ENCODE measurements around the gene OLFML2B.
A peak's percentile ranks its signal among the peaks of the same experiment; 100 is the strongest.
"Not testable (repeated sequence)": the region's sequence is repeated elsewhere in the genome, so short reads cannot be mapped to it uniquely, and the experiment has no call there.

Gene OLFML2B

DNA sequence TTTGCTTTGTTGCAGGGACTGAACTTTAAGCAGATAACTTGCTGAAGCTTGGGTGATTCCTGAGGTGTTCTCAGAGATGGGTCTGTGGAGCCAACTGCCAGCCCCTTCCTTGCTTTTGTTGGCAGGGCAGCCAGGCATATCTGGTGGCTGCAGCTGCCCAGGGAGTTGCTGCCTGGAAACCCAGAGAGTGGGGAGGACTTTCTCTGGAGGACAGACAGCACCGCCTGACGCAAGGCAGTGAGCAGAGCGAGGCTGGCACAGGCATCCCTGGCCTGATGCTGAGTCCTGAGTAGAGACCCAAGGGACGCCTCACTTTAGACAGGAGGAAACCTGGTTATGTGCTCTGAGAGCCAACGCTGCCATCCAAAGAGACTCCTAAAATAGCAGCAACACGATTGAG lies 9.8 kb upstream of the OLFML2B start:
- no peak for DNase-seq

DNA sequence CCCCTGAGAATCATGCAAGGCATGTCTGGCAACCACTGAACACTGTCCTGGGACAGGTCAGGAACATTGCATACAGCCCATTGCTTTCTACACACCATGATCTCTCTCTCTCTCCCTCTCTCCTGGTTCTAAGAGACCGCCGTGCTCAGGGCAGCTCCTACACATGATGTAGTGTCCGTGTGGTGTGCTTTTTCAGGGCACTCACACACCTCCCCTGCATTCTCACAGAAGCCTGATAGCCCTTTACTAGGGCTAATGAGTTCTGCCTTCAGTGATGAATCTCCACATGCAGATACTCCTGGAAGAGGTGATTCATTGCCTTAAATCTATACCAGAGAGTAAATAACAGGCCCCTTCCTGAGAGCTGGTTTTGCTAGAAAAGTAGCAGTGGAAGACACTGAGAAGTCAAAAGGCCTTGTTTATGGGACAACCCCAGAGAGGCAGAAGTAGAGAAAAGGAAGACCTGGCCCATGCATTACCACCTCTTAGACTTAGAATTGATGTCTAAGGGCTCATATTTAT lies 7.2 kb upstream of the OLFML2B start:
- DNase-seq, result no peak

DNA sequence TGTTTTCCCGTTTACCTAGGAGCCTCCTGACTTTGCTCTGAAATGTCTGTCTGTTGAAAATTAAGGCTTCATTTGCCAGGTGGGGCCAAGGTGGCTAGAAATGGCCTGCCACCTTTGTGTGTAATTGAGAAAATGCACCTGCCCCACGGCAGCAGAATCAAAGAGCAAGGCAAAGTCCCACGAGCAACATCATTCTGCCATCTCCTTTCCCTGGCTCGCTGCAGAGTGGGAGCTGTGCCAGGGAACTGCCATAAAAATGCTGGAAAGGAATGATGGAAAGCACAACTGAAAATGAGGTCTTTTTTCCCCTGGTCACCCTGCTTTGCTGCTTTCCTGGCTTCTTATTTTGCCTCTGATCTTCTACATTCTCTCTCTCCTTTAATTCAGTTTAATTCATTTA lies 5.5 kb upstream of the OLFML2B start:
- no peak for DNase-seq

DNA sequence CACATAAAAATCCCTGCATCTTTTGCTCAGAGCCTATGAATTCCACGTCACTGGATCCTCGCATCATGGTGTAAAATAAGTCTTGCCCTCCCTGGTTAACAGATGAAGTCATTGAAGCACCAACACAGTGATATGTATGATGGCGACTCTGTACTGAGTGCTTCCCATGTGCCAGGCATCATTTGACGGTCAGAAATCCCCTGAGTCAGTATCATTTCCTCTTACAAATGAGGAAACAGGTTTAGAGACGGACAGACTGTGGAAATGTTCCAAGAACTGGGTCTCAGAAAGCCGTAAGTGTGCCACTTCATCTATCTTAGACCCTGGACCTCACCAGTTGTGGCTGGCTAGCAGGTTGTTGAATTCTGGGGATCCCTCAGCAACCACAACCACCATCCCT lies 5.1 kb upstream of the OLFML2B start:
- DNase-seq, result no peak

DNA sequence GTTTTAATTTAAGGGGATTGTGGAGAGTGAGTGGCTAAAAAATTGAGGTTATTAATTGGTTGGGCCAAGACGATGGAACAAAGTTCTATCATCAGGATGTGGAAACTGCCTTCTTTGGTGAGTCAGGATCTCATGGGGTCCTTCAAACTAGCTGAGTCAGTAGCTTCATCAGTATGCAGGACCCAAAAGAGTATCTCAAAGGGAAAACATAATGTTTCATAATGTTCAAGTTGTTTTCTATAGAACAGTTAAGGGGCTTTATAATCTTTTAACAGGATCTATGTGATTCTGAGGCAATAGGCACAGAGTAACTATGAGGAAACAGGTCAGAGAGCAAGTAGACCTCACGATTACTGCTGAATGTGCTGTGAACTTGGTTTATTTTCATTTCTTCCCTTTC lies 3.2 kb upstream of the OLFML2B start:
- no peak for DNase-seq

DNA sequence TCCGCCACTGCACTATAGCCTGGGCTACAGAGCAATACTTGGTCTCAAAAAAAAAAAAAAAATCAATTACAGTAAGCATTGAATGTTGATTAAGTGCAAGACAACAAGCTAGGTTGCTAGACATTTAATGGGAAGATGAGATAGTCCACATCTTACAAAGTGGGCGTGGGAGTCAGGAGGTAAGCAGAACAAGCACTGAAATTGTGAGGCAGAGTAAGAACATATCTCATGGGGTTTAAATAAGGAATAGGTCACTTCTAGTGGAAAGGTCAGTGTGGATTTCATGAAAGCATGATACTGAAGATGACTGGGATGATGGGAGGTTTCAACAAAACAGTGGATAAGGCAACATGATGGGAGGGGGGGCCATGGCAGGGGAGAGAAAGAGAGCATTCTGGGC lies 1.9 kb upstream of the OLFML2B start:
- DNase-seq, result no peak

DNA sequence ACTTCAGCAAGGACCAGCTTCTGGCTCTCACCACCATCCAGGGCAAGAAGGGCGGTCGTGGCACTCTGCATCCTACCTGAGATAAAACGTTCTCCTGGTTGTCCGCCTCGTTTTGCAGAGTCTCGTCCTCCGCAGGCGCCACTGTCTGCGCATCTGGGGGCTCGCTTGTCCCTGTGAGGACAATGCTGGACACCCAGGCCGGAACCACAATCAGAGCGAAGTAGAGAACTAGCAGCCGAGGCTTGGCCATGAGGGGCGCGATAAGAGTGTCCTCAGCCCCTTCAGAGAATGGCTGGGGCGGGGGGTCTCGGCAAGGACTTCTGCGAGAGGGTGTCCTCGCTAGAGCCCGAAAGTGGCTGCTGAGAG lies 505 bp downstream of the OLFML2B start:
- no peak for DNase-seq

DNA sequence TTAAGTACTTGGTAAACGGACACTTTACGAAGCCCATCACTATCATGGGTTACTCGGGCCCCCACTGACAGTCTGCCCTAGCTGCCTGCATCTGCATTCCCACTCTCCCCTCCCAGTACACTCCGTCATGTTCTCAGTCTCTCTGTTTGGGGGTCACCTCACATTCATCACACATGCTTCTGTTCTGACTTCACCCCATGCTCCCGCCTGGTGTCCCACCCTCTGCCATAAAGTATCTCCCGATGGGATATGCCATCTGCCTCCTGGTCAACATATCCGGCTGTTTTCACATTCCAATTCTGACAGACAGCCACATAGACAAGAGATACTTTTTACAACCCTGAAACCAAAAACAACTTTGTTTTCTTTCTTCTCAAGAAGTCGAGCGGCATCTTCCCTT lies 1.0 kb downstream of the OLFML2B start:
- DNase-seq, result no peak

DNA sequence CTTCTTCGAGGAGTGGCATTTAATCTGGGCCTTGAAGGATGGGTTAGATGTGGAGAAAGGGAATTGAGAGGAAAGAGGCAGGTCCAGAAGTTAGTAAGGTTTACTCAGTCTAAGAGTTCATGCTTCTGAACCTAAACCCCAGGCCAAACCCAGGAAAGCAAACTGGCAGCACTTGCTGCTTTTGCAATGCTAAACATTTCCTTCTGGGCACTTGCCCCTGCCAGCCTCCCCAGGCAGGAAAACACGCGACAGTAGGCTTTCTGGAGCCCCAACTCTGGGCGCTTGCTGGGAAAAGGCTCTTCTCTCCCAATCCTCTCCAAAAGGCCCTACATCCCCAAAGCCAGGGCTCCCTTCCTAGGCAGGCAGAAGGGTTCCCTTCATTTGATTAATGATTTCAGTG lies 2.5 kb downstream of the OLFML2B start:
- no peak for DNase-seq

DNA sequence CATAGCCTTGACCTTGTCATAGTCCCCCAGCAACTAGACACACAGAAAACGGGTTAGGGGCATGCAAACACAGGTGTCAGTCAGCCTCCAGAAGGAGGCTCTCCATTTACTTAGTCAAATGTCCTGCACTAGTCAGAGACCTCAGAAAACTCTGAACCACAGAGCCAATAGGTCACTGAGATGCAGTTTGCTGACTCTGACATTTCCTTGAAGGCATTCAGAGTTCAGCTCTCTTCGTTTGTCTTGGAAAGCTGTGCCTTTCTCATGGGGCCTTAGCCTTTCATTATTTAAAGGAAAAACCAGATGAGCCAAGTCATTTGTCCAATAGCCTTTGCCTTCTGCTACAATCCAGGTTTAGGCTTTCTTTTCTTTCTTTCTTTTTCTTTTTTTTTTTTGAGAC lies 3.5 kb downstream of the OLFML2B start:
- no peak for DNase-seq

DNA sequence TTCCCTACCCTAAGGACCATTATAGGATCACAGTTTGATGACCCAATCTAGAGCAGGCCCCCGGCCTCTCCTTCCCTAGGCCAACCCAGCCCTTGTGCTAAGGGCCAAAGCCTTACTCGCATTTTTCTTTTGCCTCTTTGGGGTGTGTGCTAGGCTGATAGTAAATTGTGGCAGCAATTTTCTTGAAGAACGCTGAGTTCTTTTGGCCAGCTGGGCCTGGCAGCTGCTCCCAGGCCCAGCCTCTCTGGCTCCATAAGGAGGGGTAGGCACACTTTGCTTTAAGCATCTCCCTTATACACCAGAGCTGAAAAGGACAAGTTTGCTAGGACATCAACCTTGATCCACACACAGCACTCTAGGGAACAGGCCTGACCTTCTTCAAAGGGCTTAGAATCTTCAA lies 4.2 kb downstream of the OLFML2B start:
- no peak for DNase-seq

DNA sequence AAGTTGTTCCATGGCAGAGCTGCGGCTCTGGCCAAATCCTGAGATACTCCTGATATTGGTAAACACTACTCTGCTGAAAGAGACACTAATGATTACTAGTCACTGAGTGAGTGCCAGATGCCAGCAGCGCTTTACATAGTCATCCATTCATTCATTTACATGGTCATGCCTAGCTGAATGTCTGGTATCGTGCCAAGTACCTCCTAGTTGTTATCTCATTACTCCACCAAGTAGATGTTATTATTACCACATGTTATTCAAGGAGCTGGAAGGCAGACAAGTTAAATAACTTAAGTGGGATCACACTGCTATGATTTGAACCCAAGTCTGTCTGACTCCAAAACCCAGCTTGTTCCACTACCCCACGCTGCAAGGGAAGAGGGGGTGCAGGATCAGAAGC lies 4.7 kb downstream of the OLFML2B start:
- peak; percentile 17 for DNase-seq

DNA sequence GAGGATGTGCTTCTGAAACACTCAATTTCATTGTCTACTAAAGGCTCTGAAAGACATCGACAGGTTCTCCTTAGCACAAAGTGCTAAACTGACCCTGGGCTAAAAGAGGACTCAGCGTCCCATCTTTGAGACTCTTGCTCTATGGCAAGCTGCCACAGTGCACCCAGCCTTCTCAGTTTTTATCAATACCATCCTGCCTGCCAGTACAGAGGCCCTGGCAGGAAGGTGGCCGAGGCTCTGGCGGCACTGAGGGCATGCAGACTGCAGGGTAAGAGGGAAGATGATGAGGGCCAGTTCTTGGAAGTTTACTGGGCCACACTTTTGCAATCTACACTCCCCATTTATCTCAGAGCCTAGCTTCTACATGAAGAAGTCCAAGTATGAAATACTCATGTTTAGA lies 5.3 kb downstream of the OLFML2B start:
- DNase-seq, result no peak

DNA sequence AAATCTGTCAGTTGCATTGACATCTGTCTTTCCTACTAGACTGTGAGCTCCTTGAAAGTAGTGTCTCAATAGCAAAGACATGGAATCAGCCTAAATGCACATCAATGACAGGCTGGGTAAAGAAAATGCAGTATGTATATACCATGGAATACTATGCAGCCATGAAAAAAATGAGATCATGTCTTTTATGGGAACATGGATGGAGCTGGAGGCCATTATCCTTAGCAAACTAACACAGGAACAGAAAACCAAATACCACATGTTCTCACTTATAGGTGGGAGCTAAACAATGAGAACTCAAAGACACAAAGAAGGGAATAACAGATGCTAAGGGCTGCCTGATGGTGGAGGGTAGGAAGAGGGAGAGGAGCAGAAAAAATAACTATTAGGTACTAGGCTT lies 5.9 kb downstream of the OLFML2B start:
- DNase-seq, result not testable (repeated sequence)

DNA sequence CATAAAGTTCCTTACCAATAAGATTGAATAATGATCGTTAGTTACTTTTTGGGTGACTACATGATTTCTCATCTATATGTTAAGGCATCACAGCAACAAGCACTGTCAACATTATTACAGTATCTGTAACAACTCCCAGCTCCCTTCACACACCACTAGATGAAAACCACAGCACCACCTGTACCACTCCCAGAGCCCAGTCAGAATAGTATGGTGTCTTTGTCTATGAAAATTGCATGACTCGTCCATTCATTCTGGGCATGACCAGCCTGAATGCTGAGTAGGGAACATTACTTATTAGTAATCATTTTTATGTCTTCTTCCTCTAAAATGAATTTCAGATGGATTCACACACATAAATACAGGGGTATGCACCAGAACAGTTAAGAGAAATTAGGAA lies 7.0 kb downstream of the OLFML2B start:
- DNase-seq, result no peak

DNA sequence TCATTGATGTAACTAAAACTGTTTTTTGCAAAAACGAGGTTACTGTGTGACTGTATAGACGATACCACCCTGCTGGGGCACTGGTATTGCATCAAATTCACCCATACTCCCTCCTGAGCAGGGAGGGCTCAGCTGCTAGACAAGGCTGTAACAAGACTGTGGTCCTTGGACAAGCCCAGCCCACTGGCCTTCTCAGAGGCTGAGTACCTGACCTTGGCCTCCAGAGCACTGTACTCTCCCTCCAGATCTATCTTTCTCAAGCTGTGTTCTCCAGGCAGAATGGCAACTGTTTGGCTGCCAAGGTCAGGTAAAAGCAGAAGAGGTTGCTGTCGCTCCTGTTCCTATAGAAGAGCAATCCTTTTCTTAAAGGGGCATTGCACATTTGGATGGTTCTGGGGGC lies 8.5 kb downstream of the OLFML2B start:
- no peak for DNase-seq

DNA sequence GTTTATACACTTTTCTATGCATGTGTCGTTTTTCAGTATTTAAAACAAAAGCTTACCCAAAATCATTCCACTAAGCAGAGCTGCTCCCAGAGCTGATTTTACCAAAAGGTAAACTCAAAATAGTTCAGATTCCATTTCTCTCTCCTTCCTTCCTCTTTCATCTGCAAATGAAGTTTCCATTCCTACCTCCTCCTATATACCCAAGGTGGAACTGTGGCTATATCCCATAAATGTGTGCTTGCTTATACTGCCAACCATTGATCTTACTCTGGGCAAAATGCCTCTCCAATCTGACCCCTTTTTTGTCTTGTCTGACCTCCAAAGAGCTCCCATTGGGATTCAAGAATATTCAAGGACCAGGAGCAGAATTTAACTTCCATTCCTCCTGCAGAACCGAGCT lies 9.5 kb downstream of the OLFML2B start:
- no peak for DNase-seq

DNA sequence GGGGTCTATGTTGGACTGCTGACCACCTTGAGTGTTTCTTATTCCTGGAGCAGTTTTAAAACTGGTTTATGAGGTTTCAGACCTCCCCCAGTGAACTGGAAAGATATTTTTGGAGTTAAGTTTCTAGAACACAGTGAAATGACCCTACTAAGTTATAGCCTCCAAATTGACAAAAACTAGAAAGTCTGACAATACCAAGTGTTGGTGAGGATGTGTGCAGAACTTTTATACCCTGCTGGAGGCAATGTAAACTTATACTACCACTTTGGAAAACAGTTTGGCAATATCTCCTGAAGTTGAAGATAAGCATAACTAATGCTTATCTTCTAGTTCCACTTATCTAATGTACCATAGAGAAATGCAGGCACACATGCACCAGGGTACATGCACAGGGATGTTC lies 10.4 kb downstream of the OLFML2B start:
- DNase-seq, result no peak

DNA sequence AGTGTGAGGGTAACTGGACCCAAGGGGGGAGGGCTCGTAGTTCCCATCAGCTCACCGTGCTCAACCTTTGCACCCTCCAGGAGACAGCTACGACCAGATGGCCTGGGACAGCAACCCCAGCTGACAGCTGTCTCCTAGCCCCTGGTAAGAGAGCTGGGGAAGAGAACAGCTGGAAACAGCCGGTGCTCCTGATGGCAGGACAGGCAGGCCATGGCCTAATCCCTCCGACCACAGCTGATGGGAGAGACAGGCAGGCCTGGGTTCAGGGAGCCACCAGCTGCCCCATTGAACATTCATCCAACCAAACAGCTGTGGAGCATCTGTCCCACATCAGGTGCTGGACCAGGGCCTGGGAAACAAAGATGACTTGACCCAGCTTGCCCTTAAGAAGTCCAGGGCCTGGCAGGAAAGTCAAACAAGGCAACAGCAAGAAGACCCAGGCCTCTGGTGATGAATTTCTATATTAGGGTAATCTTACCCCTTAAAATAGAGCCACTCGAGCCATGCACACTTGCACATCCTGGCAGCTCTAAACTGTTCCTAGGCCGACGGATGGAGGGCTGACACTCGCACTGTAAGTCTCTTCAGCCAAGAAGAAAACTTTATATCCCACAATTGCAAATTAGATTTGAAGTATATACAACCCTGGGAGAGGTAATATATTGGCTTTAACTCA lies 12.2 kb downstream of the OLFML2B start:
- DNase-seq, result no peak

DNA sequence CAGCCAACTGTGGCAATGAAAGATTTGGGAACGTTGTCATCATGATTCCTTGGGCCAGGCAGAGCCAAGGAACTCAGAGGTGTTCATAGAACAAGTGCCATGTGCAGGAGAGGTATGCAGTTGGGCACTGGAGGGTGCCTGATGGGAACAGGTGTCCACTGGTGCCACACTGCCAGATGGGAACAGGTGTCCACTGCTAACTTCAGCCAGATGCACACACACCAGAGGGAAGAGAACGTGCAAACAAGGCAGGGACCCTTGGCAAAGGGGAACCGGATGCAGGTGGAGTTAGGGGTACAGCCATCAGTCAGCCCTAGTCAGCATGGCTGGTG lies 13.5 kb downstream of the OLFML2B start:
- no peak for DNase-seq

DNA sequence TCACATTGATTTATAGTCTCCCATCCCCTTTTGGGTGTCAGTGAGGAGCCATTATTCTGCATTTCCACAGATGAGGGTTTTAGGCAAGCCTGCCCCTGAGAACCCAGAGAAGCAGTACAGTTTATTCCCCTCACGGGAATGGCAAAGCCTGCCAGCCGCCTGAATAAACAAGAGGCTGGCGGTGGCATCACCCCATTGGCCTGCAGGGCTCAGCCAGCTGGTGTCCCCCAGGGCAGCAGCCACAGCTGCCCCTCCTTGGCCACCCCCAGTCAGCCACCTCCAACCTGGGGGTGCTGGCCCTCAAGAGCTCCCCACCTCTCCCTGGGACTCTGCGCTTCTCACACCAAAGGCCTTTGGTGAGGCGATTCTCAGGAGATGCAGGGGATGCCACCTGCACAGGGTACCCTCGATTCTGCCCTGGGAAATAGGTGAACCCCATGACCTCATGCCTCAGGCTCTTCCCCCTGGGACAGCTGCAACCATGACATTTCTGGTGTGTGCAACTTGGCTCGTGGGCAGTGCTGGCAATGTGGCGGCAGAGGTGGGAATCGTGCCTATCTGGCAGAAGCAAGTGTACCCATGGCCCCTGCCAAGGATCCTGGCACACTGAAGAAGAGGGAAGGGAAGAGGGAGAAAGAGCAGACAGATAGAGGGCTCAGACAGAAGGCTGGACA lies 14.0 kb downstream of the OLFML2B start:
- DNase-seq, result no peak

DNA sequence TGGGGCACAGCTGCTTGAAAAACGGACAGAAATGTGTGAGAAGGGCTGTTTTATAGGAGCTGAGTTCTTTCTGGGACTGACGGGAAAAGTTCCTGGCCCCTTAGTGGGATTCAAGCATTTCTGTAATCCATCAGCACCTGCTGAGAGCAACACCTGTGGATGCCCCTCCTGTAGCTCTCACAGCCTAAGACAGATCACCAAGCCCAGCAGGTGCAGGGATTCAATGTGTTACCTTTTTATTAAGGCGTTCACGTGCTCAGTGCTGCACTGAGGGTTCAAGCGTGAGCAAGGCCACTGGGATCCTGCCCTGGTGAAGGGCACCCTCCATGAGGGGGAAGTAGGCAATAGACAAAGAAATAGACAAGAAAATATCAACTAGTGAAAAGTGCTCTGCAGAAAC lies 14.9 kb downstream of the OLFML2B start:
- peak; percentile 39 for DNase-seq

DNA sequence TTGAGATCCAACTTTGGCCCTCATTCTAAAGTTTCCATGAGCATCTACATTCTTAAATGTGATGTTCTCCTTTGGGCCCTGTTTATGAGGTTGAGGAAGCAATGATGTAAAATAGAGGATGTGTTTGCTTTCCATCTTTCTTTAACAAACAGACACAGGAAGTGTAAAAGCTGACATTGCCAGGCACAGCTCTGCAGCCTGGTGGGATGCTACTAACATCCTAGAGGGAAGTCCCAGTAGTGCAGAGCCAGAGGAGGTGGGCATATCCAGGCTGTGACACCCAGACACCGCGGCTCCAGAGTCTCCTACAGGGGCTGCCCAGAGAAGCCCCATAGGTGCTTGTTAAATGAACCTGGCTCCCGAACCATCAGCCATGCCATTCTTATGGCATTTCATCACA lies 16.2 kb downstream of the OLFML2B start:
- DNase-seq, result no peak

DNA sequence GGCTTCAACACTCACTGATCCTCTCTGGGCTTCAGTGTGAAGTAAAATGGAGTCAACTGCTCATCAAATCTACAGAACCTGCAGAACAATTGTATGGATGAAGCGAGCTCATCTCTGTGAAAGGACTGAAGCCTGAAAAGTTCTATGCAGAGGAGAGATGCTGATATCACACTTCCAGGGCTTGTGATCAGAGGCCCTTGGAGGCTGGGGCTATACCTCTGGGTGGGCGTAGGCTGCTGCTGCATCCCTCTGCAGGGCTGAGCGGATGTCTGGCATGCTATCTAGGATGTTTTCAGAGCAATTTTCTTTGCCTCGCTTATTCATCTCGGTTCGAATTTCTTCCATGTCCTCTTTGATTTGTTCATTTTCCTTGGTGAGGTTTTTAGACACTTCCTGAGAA lies 17.6 kb downstream of the OLFML2B start:
- no peak for DNase-seq

DNA sequence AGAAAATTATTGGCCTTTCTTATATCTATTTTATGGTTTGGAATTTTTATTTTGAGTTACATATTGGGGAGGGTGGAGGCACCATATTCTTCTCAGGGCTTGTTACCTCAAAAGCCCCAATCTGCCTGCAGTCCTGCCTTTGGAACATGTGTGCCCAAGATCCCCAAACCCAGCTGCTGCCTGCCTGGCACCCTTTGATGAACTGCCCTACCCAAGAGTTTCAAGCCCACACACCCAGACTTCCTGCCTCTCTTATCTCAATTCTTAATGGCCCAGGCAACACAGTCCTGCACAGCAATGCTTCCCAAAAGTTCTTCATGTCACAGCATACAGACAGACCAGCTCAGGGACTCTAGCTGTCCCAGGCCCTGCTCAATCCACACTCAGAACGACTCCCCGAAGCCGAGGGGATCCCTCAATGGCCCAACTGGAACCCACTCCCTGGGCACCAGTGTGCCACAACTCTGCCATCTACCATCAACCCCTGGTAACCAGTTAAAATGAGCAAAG lies 19.2 kb downstream of the OLFML2B start:
- DNase-seq, result no peak

Measured in NCI-H2107 (cell line).